HepG2 (cell line): ENCODE measurements around the gene RHD. TPM values are rescaled to one million over a fixed set of nuclear protein-coding genes. Genes with fewer than 3 reads are reported as not detected.
A peak's percentile ranks its signal among the peaks of the same experiment; 100 is the strongest.

Experiments used
- CSRNP1 ChIP-seq: sonication (generic); formaldehyde crosslinking; IDR thresholded peaks from 2 replicates; pipeline ENCODE4 v1.8.1; 2023; ENCODE audit warnings: mild to moderate bottlenecking, missing genetic modification reagents
- DR1 ChIP-seq: sonication (generic); formaldehyde crosslinking; IDR thresholded peaks from 2 replicates; pipeline ENCODE4 v1.8.0; 2021; ENCODE audit warnings: mild to moderate bottlenecking, missing genetic modification reagents, inconsistent platforms
- HDAC2 ChIP-seq: sonication (generic); formaldehyde crosslinking; IDR thresholded peaks from 2 replicates; pipeline ENCODE4 v1.4.0; 2020; ENCODE audit warnings: missing genetic modification reagents
- KMT2B ChIP-seq: IDR thresholded peaks from 2 replicates; pipeline ENCODE4 v1.6.1; 2016; ENCODE audit warnings: missing genetic modification reagents, missing compliant biosample characterization
- MAFF ChIP-seq: IDR thresholded peaks from 2 replicates; pipeline ENCODE4 v1.6.1; 2011; ENCODE audit warnings: low read depth, low read length, improper control_type of control experiment
- POLR2A ChIP-seq, 2 experiments: IDR thresholded peaks; 2 replicates each; pipeline ENCODE4 v1.6.1; 2011; ENCODE audit warnings: low read depth in 2 of 2, low read length in 2 of 2, mild to moderate bottlenecking in 1 of 2, moderate library complexity in 1 of 2; ENCODE audit not compliant: insufficient read depth in 1 of 2
- RBM39 ChIP-seq: fragments of 200-400 bp; formaldehyde crosslinking; IDR thresholded peaks from one replicate; pipeline ENCODE4 v1.6.1; 2018; ENCODE audit warnings: antibody characterized with exemption, mild to moderate bottlenecking, low read depth, low read length; ENCODE audit not compliant: poor library complexity, severe bottlenecking
- SNAI1 ChIP-seq: sonication (generic); formaldehyde crosslinking; IDR thresholded peaks from 2 replicates; pipeline ENCODE4 v1.5.0; 2020; ENCODE audit warnings: mild to moderate bottlenecking, missing genetic modification reagents, borderline replicate concordance
- XBP1 ChIP-seq: sonication (generic); formaldehyde crosslinking; IDR thresholded peaks from 2 replicates; pipeline ENCODE4 v1.5.0; 2020; ENCODE audit warnings: missing genetic modification reagents
- YEATS4 ChIP-seq: sonication (generic); formaldehyde crosslinking; IDR thresholded peaks from 2 replicates; pipeline ENCODE4 v1.4.0; 2020; ENCODE audit warnings: missing genetic modification reagents, borderline replicate concordance
- ZNF430 ChIP-seq: sonication (generic); formaldehyde crosslinking; IDR thresholded peaks from 2 replicates; pipeline ENCODE4 v1.9.0; 2021; ENCODE audit warnings: mild to moderate bottlenecking, missing genetic modification reagents
- ZNF546 ChIP-seq: sonication (generic); formaldehyde crosslinking; conservative IDR thresholded peaks from 2 replicates; pipeline ENCODE4 v1.8.1; 2023; ENCODE audit warnings: mild to moderate bottlenecking, missing genetic modification reagents
- ZNF710 ChIP-seq: sonication (generic); formaldehyde crosslinking; IDR thresholded peaks from 2 replicates; pipeline ENCODE4 v1.5.0; 2020; ENCODE audit warnings: mild to moderate bottlenecking, missing genetic modification reagents, borderline replicate concordance
- ZNF790 ChIP-seq: sonication (generic); formaldehyde crosslinking; IDR thresholded peaks from 2 replicates; pipeline ENCODE4 v1.8.0; 2022; ENCODE audit warnings: missing genetic modification reagents, mild to moderate bottlenecking, borderline replicate concordance
- ZXDC ChIP-seq: sonication (generic); formaldehyde crosslinking; IDR thresholded peaks from 2 replicates; pipeline ENCODE4 v1.5.0; 2020; ENCODE audit warnings: mild to moderate bottlenecking, missing genetic modification reagents
- polyA plus RNA-seq, 8 experiments: library from polyadenylated mRNA; depleted of rRNA in 3 of 8; stranded (reverse) in 7 of 8; unstranded in 1 of 8; fragments of >200 nt; fragmentation: Illumina TruSeq in 4 of 8; extraction: Trizol in 4 of 8; gene quantifications; 2 replicates each; pipeline versions ENCODE4 v1.2.1 to v1.2.3, GENCODE V29; 2011 to 2016; ENCODE audit warnings: low read depth in 4 of 8, missing spikeins in 1 of 8, mixed read lengths in 1 of 8; ENCODE audit not compliant: insufficient read depth in 1 of 8
- total RNA-seq, 5 experiments: library from RNA; depleted of rRNA; stranded (reverse); fragments of >200 nt; fragmentation: Illumina TruSeq; extraction: Trizol; gene quantifications; 2 replicates each; pipeline ENCODE4 v1.2.3, GENCODE V29; 2016; ENCODE audit warnings: low read depth in 1 of 5
- TF ChIP-seq, protein P1 (sequence below): sonication (generic); formaldehyde crosslinking; IDR thresholded peaks from 2 replicates; pipeline ENCODE4 v1.4.0; 2020; ENCODE audit warnings: low read depth, missing genetic modification reagents
- TF ChIP-seq, protein P2 (sequence below): sonication (generic); formaldehyde crosslinking; IDR thresholded peaks from 2 replicates; pipeline ENCODE4 v1.4.0; 2020; ENCODE audit warnings: mild to moderate bottlenecking, missing genetic modification reagents

The RHD gene
- total and polyA plus RNA-seq, 2 of the 13 experiments (the other 11 are each of a cell fraction or from before 2014, with no cell fraction given) = not detected

- TF ChIP-seq ZXDC (CRISPR knock-in tag) = no peak
- TF ChIP-seq YEATS4 = peak; percentile 24
- TF ChIP-seq ZNF790 (CRISPR knock-in tag) = no peak
- TF ChIP-seq DR1 (CRISPR knock-in tag) = no peak
- TF ChIP-seq ZNF430 (CRISPR knock-in tag) = peak; percentile 57; the same call in 1 of the 2 replicates
- TF ChIP-seq MAFF = no peak
- TF ChIP-seq, protein P1, sequence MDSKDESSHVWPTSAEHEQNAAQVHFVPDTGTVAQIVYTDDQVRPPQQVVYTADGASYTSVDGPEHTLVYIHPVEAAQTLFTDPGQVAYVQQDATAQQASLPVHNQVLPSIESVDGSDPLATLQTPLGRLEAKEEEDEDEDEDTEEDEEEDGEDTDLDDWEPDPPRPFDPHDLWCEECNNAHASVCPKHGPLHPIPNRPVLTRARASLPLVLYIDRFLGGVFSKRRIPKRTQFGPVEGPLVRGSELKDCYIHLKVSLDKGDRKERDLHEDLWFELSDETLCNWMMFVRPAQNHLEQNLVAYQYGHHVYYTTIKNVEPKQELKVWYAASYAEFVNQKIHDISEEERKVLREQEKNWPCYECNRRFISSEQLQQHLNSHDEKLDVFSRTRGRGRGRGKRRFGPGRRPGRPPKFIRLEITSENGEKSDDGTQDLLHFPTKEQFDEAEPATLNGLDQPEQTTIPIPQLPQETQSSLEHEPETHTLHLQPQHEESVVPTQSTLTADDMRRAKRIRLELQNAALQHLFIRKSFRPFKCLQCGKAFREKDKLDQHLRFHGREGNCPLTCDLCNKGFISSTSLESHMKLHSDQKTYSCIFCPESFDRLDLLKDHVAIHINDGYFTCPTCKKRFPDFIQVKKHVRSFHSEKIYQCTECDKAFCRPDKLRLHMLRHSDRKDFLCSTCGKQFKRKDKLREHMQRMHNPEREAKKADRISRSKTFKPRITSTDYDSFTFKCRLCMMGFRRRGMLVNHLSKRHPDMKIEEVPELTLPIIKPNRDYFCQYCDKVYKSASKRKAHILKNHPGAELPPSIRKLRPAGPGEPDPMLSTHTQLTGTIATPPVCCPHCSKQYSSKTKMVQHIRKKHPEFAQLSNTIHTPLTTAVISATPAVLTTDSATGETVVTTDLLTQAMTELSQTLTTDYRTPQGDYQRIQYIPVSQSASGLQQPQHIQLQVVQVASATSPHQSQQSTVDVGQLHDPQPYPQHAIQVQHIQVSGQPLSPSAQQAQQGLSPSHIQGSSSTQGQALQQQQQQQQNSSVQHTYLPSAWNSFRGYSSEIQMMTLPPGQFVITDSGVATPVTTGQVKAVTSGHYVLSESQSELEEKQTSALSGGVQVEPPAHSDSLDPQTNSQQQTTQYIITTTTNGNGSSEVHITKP (CRISPR knock-in tag) = no peak
- no peak for TF ChIP-seq CSRNP1 (CRISPR knock-in tag)
- peak; percentile 16; the same call in 1 of the 2 replicates for TF ChIP-seq HDAC2 (CRISPR knock-in tag)
- TF ChIP-seq, protein P2, sequence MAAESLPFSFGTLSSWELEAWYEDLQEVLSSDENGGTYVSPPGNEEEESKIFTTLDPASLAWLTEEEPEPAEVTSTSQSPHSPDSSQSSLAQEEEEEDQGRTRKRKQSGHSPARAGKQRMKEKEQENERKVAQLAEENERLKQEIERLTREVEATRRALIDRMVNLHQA (CRISPR knock-in tag) = no peak
- TF ChIP-seq RBM39 = no peak
- no peak for TF ChIP-seq XBP1 (CRISPR knock-in tag)
- TF ChIP-seq ZNF546 = no peak
- TF ChIP-seq KMT2B (CRISPR knock-in tag) = no peak
- no peak for TF ChIP-seq ZNF710 (CRISPR knock-in tag)
- TF ChIP-seq POLR2A (IDR thresholded peaks at IDR 0.05; ENCODE audit: insufficient read depth in 1 of 2, low read depth in 2 of 2, low read length in 2 of 2) = peak in 1 of 2 experiments; percentile 63; a peak in 3 of 4 replicates
- no peak for TF ChIP-seq SNAI1 (CRISPR knock-in tag)
Measured at GRCh38 chr1:25232866-25233784, 39.2 kb upstream of the RHD start (continued).
